K562 (cell line): Measurements from ENCODE around the gene LRRC47. TPM values are rescaled to one million over a fixed set of nuclear protein-coding genes. Genes with fewer than 3 reads are reported as not detected.

Source experiments
- FOXK1 ChIP-seq: sonication (generic); formaldehyde crosslinking; IDR thresholded peaks from 2 replicates; pipeline ENCODE4 v1.8.0; 2022; ENCODE audit warnings: missing genetic modification reagents, mild to moderate bottlenecking, borderline replicate concordance
- GABPB2 ChIP-seq: fragments of 250-450 bp; sonication (Bioruptor Pico); conservative IDR thresholded peaks from 2 replicates; pipeline ENCODE4 v1.5.1; 2021; ENCODE audit warnings: mild to moderate bottlenecking
- GTF2B ChIP-seq: IDR thresholded peaks from 2 replicates; pipeline ENCODE4 v1.6.1; 2011; ENCODE audit not compliant: insufficient read length; ENCODE audit errors: extremely low read depth
- IRF1 ChIP-seq: sonication (generic); formaldehyde crosslinking; IDR thresholded peaks from 2 replicates; pipeline ENCODE4 v1.8.0; 2022; ENCODE audit warnings: missing genetic modification reagents, mild to moderate bottlenecking, borderline replicate concordance
- L3MBTL2 ChIP-seq: fragments of 450-650 bp; IDR thresholded peaks from 2 replicates; pipeline ENCODE4 v1.6.1; 2016; ENCODE audit warnings: mild to moderate bottlenecking, moderate library complexity
- RREB1 ChIP-seq: fragments of 250-450 bp; sonication (Bioruptor Pico); IDR thresholded peaks from 2 replicates; pipeline ENCODE4 v1.4.0; 2020
- RUNX1 ChIP-seq: sonication (generic); IDR thresholded peaks from 2 replicates; pipeline ENCODE4 v1.6.1; 2016; ENCODE audit warnings: antibody characterized with exemption, low read depth
- THAP7 ChIP-seq: fragments of 250-450 bp; sonication (Bioruptor Pico); IDR thresholded peaks from 2 replicates; pipeline ENCODE4 v1.5.0; 2021
- YY1 ChIP-seq, 3 experiments: IDR thresholded peaks; 2 replicates each; pipeline ENCODE4 v1.6.1; 2011; ENCODE audit warnings: low read length in 2 of 3, mild to moderate bottlenecking in 2 of 3, moderate library complexity in 2 of 3, borderline replicate concordance in 1 of 3, control low read depth in 1 of 3, low read depth in 1 of 3; ENCODE audit not compliant: insufficient read depth in 3 of 3, insufficient replicate concordance in 2 of 3, control insufficient read depth in 1 of 3, insufficient read length in 1 of 3; ENCODE audit errors: extremely low read depth in 1 of 3
- ZBTB43 ChIP-seq: sonication (generic); formaldehyde crosslinking; IDR thresholded peaks from 2 replicates; pipeline ENCODE4 v1.8.0; 2023; ENCODE audit warnings: mild to moderate bottlenecking, missing genetic modification reagents
- ZNF395 ChIP-seq: fragments of 200-800 bp; sonication (Bioruptor generic); IDR thresholded peaks from 2 replicates; pipeline ENCODE4 v1.6.1; 2017; ENCODE audit warnings: missing genetic modification characterization, missing compliant biosample characterization
- ZNF766 ChIP-seq: fragments of 200-800 bp; sonication (Bioruptor generic); conservative IDR thresholded peaks from 2 replicates; pipeline ENCODE4 v1.6.1; 2016; ENCODE audit warnings: missing genetic modification characterization, missing compliant biosample characterization
- polyA plus RNA-seq, 8 experiments: library from polyadenylated mRNA; depleted of rRNA in 4 of 8; stranded (reverse) in 5 of 8; unstranded in 3 of 8; fragments of >200 nt; fragmentation: Nextera tagmentation in 2 of 8; fragmentation: Illumina TruSeq in 1 of 8; extraction: Ambion mirVana in 2 of 8; extraction: Trizol in 1 of 8; gene quantifications; 2 replicates each; pipeline versions ENCODE4 v1.2.1 to v1.2.3, GENCODE V29; 2011 to 2014; ENCODE audit warnings: inconsistent platforms in 1 of 8, missing spikeins in 1 of 8
- total RNA-seq, 7 experiments: library from RNA; depleted of rRNA in 6 of 7; stranded (reverse); fragments of >200 nt in 6 of 7; fragmentation: Illumina TruSeq in 2 of 7; extraction: Trizol in 2 of 7; gene quantifications; 2 replicates each; pipeline versions ENCODE4 v1.2.1 to v1.2.3, GENCODE V29; 2011 to 2021; ENCODE audit warnings: low replicate concordance in 1 of 7

The LRRC47 gene
- total and polyA plus RNA-seq, 9 of the 15 experiments (the other 6 are each of a cell fraction or from before 2014, with no cell fraction given): 4.6 to 68.0 (median 35.9) TPM

GRCh38 chr1:3773572-3774275 lies 22.6 kb downstream of the LRRC47 start (continued):
- TF ChIP-seq RREB1 (CRISPR knock-in tag) (0 out of 2 replicates have a peak, but pooled peaks have one; percentile 3), RUNX1 (no peak), GTF2B (no peak), ZNF395 (no peak), ZNF766 (CRISPR knock-in tag) (no peak), FOXK1 (CRISPR knock-in tag) (no peak), ZBTB43 (CRISPR knock-in tag) (no peak), THAP7 (CRISPR knock-in tag) (no peak), GABPB2 (CRISPR knock-in tag) (no peak), YY1 (IDR thresholded peaks at IDR 0.05; ENCODE audit: borderline replicate concordance in 1 of 3, control insufficient read depth in 1 of 3, extremely low read depth in 1 of 3, insufficient read depth in 3 of 3, insufficient read length in 1 of 3, insufficient replicate concordance in 2 of 3, low read depth in 1 of 3, low read length in 2 of 3) (peak in 1 of 3 experiments; percentile 2), L3MBTL2 (peak; percentile 50), IRF1 (CRISPR knock-in tag) (no peak)
